Heart left ventricle (tissue), 16 donors: Measurements from ENCODE around the gene SMIM44. TPM values are rescaled to one million over a fixed set of nuclear protein-coding genes. Genes with fewer than 3 reads are reported as not detected.
"Not testable (repeated sequence)": the region's sequence is repeated elsewhere in the genome, so short reads cannot be mapped to it uniquely, and the experiment has no call there.

Source experiments
- ATAC-seq, 4 donors: fragments of 200-7000 bp; cut with Tn5 transposase; one replicate each; pipeline ENCODE4 v1.9.1; 2020 to 2022; ENCODE audit warnings: moderate library complexity in 4 of 4, mild to moderate bottlenecking in 3 of 4, moderate number of reproducible peaks in 1 of 4
- DNase-seq, 5 donors: peaks; one replicate each; pipeline ENCODE4 v3.0.0-alpha.2; 2020
- H3K27ac ChIP-seq, 12 donors: fragments of 200-600 bp; sonication (generic) in 4 of 12; one replicate each; pipeline versions ENCODE4 v1.5.0 to v1.8.0; 2016 to 2022; ENCODE audit warnings: mild to moderate bottlenecking in 2 of 12
- H3K27me3 ChIP-seq, 9 donors: fragments of 200-600 bp; sonication (generic) in 2 of 9; one replicate each; pipeline versions ENCODE4 v1.5.1 to v1.8.0; 2016 to 2022; ENCODE audit warnings: mild to moderate bottlenecking in 3 of 9
- H3K36me3 ChIP-seq, 9 donors: fragments of 200-600 bp; sonication (generic) in 2 of 9; one replicate each; pipeline versions ENCODE4 v1.5.0 to v1.8.0; 2018 to 2022; ENCODE audit warnings: mild to moderate bottlenecking in 2 of 9
- H3K4me1 ChIP-seq, 12 donors: fragments of 200-600 bp; sonication (generic) in 4 of 12; one replicate each; pipeline versions ENCODE4 v1.5.0 to v1.8.0; 2016 to 2022; ENCODE audit warnings: mild to moderate bottlenecking in 3 of 12
- H3K4me3 ChIP-seq, 12 donors: fragments of 200-600 bp; sonication (generic) in 4 of 12; one replicate each; pipeline versions ENCODE4 v1.5.0 to v1.8.0; 2017 to 2022; ENCODE audit warnings: mild to moderate bottlenecking in 9 of 12, moderate library complexity in 4 of 12
- H3K9me3 ChIP-seq, 12 donors: fragments of 200-600 bp; sonication (generic) in 4 of 12; one replicate each; pipeline versions ENCODE4 v1.5.0 to v1.8.0; 2016 to 2022; ENCODE audit warnings: mild to moderate bottlenecking in 1 of 12
- POLR2A ChIP-seq, 2 donors: fragments of 450-650 bp; IDR thresholded peaks; one replicate each; pipeline ENCODE4 v1.6.1; 2017; ENCODE audit warnings: antibody characterized with exemption in 2 of 2, mild to moderate bottlenecking in 2 of 2, moderate library complexity in 2 of 2
- WGBS, 4 donors: extraction: QIAGEN DNeasy Blood & Tissue Kit in 2 of 4; methylation state at CpG; one replicate each; pipeline versions ENCODE4 v1.1.5 to v1.1.7; 2013 to 2018; 5-methylcytosine and 5-hydroxymethylcytosine counted together
- intact Hi-C, 10 donors: fragments of 100-400 bp; cut with DNase I; formaldehyde crosslinking; loops; one replicate each; pipeline versions ENCODE4 v1.11.1 to v1.14.2; 2022
- polyA plus RNA-seq, 2 donors: library from polyadenylated mRNA; stranded (reverse); fragments of 200-250 nt; gene quantifications; one replicate each; pipeline ENCODE4 v1.2.3, GENCODE V29; 2013
- total RNA-seq, 9 donors: library from RNA; depleted of rRNA in 2 of 9; stranded (reverse); fragments of >200 nt in 2 of 9; fragmentation: NEBNext Ultra II Directional in 3 of 9; extraction: Animal tissue kit (Norgen Biotek cat#: 25700) in 3 of 9; gene quantifications; one replicate each; pipeline versions ENCODE4 v1.1.0 to v1.2.4, GENCODE V29; 2016 to 2023
- TF ChIP-seq, protein P1 (sequence below), 12 donors: fragments of 200-600 bp; sonication (generic) in 4 of 12; IDR thresholded peaks; one replicate each; pipeline versions ENCODE4 v1.5.0 to v1.8.0; 2018 to 2022; ENCODE audit warnings: antibody characterized with exemption in 12 of 12, mild to moderate bottlenecking in 5 of 12
- donor health status: ischemic (EF 13 %, LVEDD 7.1; RV severe dilation, severe dysfunction).
- donor health status: healthy with polysubstance abuse.
- donor health status: DM: no; HTN: yes; CAD: no.
- donor health status: DM: no; HTN: no; CAD: no.
- donor health status: ischemic (EF 25% LVEDD 6.9; RV normal size, moderate dysfunction).
- donor health status: ischemic (EF 25% LVEDD 5.7; RV mildly dilated, moderate dysfunction).
- donor health status: healthy.
- donor health status: DM: yes; HTN: yes; CAD: no.
- donor health status: ischemic (EF 35%, LVEDD 5.7; RV mildly dilated, moderate dysfunction).
- donor health status: nonischemic (EF 11% LVEDD 7.7; RV severe dilation, severe dysfunction).
- donor health status: DM: yes; HTN: yes; CAD: no.
- donor health status: PGD.
- donor health status: ischemic (EF 29% LVEDD 5.4; RV normal size, mild dysfunction).
- donor health status: nonischemic (EF 23%, LVEDD 6.1; RV moderate dilation, normal function).

Gene SMIM44
- total and polyA plus RNA-seq, 11 donors = not detected

DNA sequence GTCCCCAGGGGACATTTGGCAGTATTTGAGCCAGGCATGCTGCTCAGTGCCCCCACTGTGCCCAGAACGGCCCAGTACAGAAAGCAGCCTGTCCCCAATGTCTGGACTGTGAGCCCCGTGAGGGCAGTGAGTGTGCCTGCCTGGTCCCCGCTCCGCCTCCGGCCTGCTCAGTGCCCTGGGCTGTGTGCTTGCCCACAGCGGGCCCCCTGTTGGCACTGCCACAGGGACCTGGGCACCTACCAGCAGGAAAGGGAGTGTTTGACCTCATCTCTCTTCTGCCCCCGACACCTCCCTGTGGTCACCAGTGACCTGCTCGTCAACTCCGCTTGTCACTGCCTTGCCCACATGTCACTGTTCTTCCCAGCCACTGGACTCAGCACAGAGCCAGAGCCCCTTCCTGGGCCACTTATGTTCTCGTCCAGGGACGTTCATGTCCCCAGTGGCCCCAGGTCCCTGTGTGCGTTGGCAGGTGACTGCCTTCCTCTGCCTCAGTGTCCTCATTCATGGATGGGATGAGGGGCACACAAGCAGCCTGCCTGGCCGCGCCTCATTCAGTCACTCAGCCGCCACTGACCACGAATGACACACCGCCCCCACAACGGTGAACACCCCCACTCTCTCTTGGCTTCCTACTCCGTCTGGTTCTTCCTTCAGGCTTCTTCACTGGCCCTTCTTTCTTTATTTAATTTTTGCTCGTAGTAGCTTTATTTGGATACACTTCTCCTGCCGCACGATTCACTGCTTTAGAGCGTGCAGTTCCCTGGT, 25.7 kb upstream of the SMIM44 start:
- intact Hi-C loops = no loop called here
- Histone ChIP-seq H3K36me3 (peaks cover 0 to 24% (median 2%) of the 10 kb centered on the region in 9 donors), H3K27me3 (no peaks in the 10 kb centered on the region), H3K4me3 (no peak overlapping the region), H3K27ac (no peak overlapping the region), H3K9me3 (no peaks in the 10 kb centered on the region), H3K4me1 (peaks cover 4 to 66% (median 25%) of the 10 kb centered on the region in 12 donors)
- TF ChIP-seq, protein P1, sequence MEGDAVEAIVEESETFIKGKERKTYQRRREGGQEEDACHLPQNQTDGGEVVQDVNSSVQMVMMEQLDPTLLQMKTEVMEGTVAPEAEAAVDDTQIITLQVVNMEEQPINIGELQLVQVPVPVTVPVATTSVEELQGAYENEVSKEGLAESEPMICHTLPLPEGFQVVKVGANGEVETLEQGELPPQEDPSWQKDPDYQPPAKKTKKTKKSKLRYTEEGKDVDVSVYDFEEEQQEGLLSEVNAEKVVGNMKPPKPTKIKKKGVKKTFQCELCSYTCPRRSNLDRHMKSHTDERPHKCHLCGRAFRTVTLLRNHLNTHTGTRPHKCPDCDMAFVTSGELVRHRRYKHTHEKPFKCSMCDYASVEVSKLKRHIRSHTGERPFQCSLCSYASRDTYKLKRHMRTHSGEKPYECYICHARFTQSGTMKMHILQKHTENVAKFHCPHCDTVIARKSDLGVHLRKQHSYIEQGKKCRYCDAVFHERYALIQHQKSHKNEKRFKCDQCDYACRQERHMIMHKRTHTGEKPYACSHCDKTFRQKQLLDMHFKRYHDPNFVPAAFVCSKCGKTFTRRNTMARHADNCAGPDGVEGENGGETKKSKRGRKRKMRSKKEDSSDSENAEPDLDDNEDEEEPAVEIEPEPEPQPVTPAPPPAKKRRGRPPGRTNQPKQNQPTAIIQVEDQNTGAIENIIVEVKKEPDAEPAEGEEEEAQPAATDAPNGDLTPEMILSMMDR (IDR thresholded peaks at IDR 0.05) = no peak
- TF ChIP-seq POLR2A (IDR thresholded peaks at IDR 0.05) = no peak
- ATAC-seq (no peak), DNase-seq (no peak)
- WGBS, 4 donors = 84 to 88% (median 84%) methylated on average over 22 to 23 of the region's 23 CpGs

DNA sequence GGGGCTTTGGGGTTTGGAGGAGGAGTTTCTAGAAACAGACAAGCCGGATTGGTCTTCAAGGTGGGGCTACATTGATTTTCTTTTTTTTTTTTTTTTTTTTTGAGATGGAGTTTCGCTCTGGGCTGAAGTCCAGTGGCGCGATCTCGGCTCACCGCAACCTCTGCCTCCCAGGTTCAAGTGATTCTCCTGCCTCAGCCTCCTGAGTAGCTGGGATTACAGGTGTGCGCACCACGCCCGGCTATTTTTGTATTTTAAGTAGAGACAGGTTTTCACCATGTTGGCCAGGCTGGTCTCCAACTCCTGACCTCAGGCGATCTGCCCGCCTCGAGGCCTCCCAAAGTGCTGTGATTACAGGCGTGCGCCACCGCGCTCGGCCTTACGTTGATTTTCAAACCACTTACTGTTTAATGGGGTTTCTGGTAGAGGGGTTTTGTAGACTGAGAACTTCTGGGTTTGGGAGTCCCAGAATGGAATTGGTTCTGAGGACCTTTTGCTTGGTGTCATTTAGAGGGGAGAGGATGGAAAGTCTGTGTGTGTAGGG, 24.9 kb upstream of the SMIM44 start:
- H3K27me3 ChIP-seq, H3K9me3 ChIP-seq, ATAC-seq, H3K27ac ChIP-seq, DNase-seq, intact Hi-C loops: not testable (repeated sequence)
- 94 to 97% (median 96%) methylated on average over 18 of the region's 18 CpGs for WGBS, 4 donors
- Histone ChIP-seq H3K4me3 (peak overlapping the region in 1 of 12 donors; percentile 93), H3K36me3 (peaks cover 0 to 24% (median 2%) of the 10 kb centered on the region in 9 donors), H3K4me1 (peaks cover 4 to 61% (median 21%) of the 10 kb centered on the region in 12 donors)

DNA sequence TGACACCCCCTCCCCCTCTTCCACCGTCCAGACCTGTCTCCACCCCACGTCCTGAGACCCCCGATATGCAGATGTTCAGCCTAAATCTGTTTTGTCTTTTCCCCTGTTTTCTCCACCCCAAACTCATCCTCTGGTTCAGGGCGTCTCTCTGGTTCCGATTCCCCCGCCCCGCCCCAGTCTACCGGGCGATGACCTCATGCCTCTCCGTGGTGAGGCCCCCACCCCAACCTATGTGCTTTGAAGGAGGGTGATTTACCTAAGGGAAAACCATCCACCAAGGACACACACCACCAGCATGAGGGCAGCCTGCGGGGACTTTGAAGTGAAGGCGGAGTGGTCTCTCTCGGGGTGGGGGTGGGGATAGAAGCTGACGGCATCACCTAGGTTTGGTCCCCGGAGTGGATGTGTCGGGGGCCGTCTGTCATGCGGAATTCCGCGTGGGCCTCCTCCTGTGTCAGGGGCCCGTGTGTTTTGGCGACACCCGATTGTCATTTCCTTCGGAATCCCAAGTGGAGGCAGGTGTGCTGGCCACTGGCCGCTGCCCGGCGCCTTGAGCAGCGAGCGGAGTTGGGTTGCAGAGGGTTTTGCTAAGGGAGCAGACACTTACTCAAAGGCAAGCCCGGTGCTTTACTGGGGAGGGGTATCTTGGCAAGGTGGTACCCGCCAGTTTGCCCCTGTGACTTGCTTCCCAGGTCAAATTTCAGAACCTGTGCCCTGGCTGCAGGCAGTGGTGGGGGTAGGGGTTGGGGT, 24.3 kb upstream of the SMIM44 start:
- TF ChIP-seq POLR2A (IDR thresholded peaks at IDR 0.05) = no peak
- TF ChIP-seq, protein P1 (IDR thresholded peaks at IDR 0.05) = no peak
- Histone ChIP-seq H3K27me3 (no peaks in the 10 kb centered on the region), H3K27ac (peak overlapping the region in 4 of 12 donors; percentile 85 to 95 (median 90)), H3K9me3 (no peaks in the 10 kb centered on the region), H3K4me3 (peak overlapping the region; percentile 81 to 100 (median 98)), H3K36me3 (peaks cover 0 to 24% (median 2%) of the 10 kb centered on the region in 9 donors), H3K4me1 (peaks cover 4 to 55% (median 15%) of the 10 kb centered on the region in 12 donors)
- WGBS, 4 donors = 32 to 41% (median 37%) methylated on average over 29 to 31 of the region's 31 CpGs
- intact Hi-C loops = loop anchor here in 1 of 10 donors (2.0 kb wide), 1 partner anchor 47 kb away; no protein-coding TSS in a partner anchor
- ATAC-seq (no peak), DNase-seq (no peak)

DNA sequence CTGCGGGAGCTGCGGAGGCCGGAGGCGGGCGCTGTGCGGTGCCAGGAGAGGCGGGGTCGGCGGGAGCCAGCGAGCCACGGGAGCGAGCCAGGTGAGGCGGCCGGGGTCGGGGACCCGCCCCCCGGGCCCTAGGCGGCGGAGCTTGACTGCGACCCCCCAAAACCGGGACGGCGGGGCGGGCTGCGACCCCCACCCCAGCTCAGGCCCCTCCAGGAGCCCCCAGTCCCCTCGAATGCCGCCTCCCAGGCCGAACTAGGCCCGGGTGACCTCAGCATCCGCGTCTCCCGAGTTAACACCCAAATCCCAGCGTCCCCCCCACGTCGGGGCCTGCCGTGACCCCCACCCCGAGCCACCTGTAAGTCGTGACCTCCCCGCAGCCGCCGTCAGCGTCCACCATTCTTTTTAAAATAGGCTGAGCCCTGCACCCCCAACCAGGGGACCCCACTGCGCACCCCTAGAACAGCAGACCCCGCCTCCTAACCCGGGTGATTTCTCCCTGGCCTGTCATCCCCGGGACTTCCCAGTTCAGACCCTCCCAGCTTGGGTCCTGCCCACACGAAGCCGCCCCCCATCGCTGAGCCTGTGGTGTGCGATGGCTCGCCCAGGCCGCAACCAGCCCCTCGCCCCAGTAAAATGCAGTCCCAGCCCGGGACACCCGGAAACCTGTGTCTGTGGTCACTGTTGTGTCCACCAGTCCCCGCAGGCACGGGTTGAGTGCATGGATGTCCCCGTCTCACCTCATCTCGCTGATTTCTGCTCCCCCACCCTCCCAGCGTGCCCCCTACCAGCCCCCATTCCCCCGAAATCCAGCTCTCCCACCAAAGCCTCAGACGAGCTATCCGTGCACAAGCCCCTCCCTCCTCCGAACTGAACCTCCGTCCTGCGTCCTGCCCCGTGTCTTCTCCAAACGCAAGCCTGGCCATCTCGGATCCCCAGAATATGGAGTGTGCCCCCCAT, 23.4 kb upstream of the SMIM44 start:
- WGBS, 4 donors = 1% methylated on average over 36 to 69 of the region's 69 CpGs
- intact Hi-C loops = loop anchor here in 1 of 10 donors (2.0 kb wide), 1 partner anchor 48 kb away; no protein-coding TSS in a partner anchor
- Histone ChIP-seq H3K9me3 (no peaks in the 10 kb centered on the region), H3K4me3 (peak overlapping the region; percentile 81 to 100 (median 98)), H3K4me1 (peaks cover 4 to 46% (median 14%) of the 10 kb centered on the region in 12 donors), H3K27ac (peak overlapping the region; percentile 36 to 95 (median 84)), H3K27me3 (no peaks in the 10 kb centered on the region), H3K36me3 (peaks cover 0 to 21% (median 2%) of the 10 kb centered on the region in 9 donors)
- DNase-seq (peak in 3 of 5 donors; percentile 32 to 58 (median 54)), ATAC-seq (peak in 2 of 4 donors; percentile 0 to 4)
- TF ChIP-seq, protein P1 (IDR thresholded peaks at IDR 0.05) = no peak
- TF ChIP-seq POLR2A (IDR thresholded peaks at IDR 0.05) = no peak
